GM18508 (cell line): ENCODE results near the gene INHBB.
"Not testable (repeated sequence)": the region's sequence is repeated elsewhere in the genome, so short reads cannot be mapped to it uniquely, and the experiment has no call there.

Source experiments
- ATAC-seq: cut with Tn5 transposase; IDR thresholded peaks from one replicate; pipeline ENCODE4 v1.9.1; 2021; ENCODE audit warnings: moderate number of reproducible peaks; ENCODE audit not compliant: insufficient read depth, unreplicated experiment

Gene INHBB

GRCh38 chr2:120315367-120316033 is 30.4 kb upstream of the INHBB start:
- ATAC-seq = no peak

GRCh38 chr2:120316071-120316470 is 29.9 kb upstream of the INHBB start:
- ATAC-seq = no peak

GRCh38 chr2:120316528-120317179 is 29.3 kb upstream of the INHBB start:
- no peak for ATAC-seq

- no peak for ATAC-seq
Measured at GRCh38 chr2:120317180-120317533, 28.8 kb upstream of the INHBB start.

GRCh38 chr2:120317916-120318315 is 28.0 kb upstream of the INHBB start:
- ATAC-seq = no peak

- no peak for ATAC-seq
Measured at GRCh38 chr2:120318626-120319025, 27.3 kb upstream of the INHBB start.

- ATAC-seq = no peak
Measured at GRCh38 chr2:120319123-120319522, 26.8 kb upstream of the INHBB start.

GRCh38 chr2:120319686-120320317 is 26.1 kb upstream of the INHBB start:
- ATAC-seq = no peak

GRCh38 chr2:120320318-120320851 is 25.6 kb upstream of the INHBB start:
- no peak for ATAC-seq

GRCh38 chr2:120320887-120321556 is 24.9 kb upstream of the INHBB start:
- not testable (repeated sequence) for ATAC-seq

GRCh38 chr2:120321721-120322284 is 24.1 kb upstream of the INHBB start:
- no peak for ATAC-seq

- ATAC-seq = no peak
Measured at GRCh38 chr2:120322329-120322728, 23.6 kb upstream of the INHBB start.

GRCh38 chr2:120323214-120323613 is 22.7 kb upstream of the INHBB start:
- ATAC-seq = no peak

GRCh38 chr2:120323807-120324399 is 22.0 kb upstream of the INHBB start:
- ATAC-seq = no peak

- no peak for ATAC-seq
Measured at GRCh38 chr2:120324933-120325332, 21.0 kb upstream of the INHBB start.

GRCh38 chr2:120326066-120326465 is 19.9 kb upstream of the INHBB start:
- ATAC-seq = no peak

GRCh38 chr2:120330946-120331822 is 14.8 kb upstream of the INHBB start:
- ATAC-seq = no peak

GRCh38 chr2:120331903-120332302 is 14.0 kb upstream of the INHBB start:
- no peak for ATAC-seq

GRCh38 chr2:120332384-120332783 is 13.6 kb upstream of the INHBB start:
- ATAC-seq = no peak
